BLaER1 treated with 17β-estradiol and CSF1 and Interleukin-3, amounts not matched to agents 10 nM and 100 nM (cell line): ENCODE data around the gene CNKSR2.

Experiments used
- H3K27ac ChIP-seq, 11 experiments: shearing (Covaris generic); formaldehyde crosslinking; 2 replicates each; pipeline ENCODE4 v1.8.1; 2022
- H3K27me3 ChIP-seq, 11 experiments: shearing (Covaris generic); formaldehyde crosslinking; 2 replicates each; pipeline ENCODE4 v1.8.1; 2022
- H3K36me3 ChIP-seq, 11 experiments: shearing (Covaris generic); formaldehyde crosslinking; 2 replicates each; pipeline ENCODE4 v1.8.1; 2022
- H3K4me1 ChIP-seq, 10 experiments: shearing (Covaris generic); formaldehyde crosslinking; 2 replicates each; pipeline ENCODE4 v1.8.1; 2022
- H3K4me2 ChIP-seq, 11 experiments: shearing (Covaris generic); formaldehyde crosslinking; 2 replicates each; pipeline ENCODE4 v1.8.1; 2022
- H3K4me3 ChIP-seq, 10 experiments: shearing (Covaris generic); formaldehyde crosslinking; 2 replicates each; pipeline ENCODE4 v1.8.1; 2022
- H3K9ac ChIP-seq, 11 experiments: shearing (Covaris generic); formaldehyde crosslinking; 2 replicates each; pipeline ENCODE4 v1.8.1; 2022
- H3K9me3 ChIP-seq, 11 experiments: shearing (Covaris generic); formaldehyde crosslinking; replicated peaks in 1 of 11; 2 replicates each; pipeline ENCODE4 v1.8.1; 2022
- H4K20me1 ChIP-seq, 11 experiments: shearing (Covaris generic); formaldehyde crosslinking; 2 replicates each; pipeline ENCODE4 v1.8.1; 2022
- Cebpa-rat ChIP-seq, 11 experiments: shearing (Covaris generic); IDR thresholded peaks; 2 replicates each; pipeline ENCODE4 v1.8.1; 2022

The CNKSR2 gene

DNA sequence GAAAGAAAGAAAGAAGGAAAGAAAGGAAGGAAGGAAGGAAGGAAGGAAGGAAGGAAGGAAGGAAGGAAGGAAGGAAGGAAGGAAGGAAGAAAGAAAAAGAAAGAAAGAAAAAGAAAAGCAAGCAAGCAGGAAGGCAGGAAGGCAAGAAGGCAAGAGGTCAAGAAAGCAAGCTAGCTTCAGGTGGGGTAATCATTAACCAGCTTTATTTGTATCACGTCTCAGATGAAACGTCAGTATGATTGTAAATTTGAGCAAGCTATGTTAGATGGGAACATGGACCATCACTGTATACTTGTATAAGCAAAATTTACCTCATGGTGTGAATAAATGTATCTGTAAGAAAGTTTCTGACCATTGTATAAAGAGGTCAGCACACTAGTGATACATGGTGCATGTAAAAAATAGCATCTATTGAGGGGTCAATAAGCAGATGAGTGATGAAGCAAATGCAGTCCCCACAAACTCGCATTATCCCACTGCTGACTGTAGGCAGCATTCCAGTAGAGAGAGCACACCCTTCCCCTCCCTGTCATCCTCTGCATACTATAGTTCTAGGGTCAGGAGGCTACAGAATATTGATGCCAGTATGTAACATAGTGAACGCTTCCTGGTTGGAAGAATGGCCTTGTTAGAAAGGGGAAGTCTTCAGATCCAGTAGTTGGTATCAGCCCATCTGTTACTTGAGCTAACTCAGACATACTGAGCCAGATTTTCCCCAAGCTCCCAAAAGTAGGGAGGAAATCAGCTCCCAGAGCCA lies 300.4 kb downstream of the CNKSR2 start:
- no peak overlapping the region for H3K4me3 ChIP-seq
- no peaks in the 10 kb centered on the region for H3K27me3 ChIP-seq
- H4K20me1 ChIP-seq: no peaks in the 10 kb centered on the region
- H3K4me2 ChIP-seq: no peak overlapping the region
- no peak for TF ChIP-seq Cebpa-rat (IDR thresholded peaks at IDR 0.05)
- H3K27ac ChIP-seq: no peak overlapping the region
- no peaks in the 10 kb centered on the region for H3K9me3 ChIP-seq
- no peaks in the 10 kb centered on the region for H3K4me1 ChIP-seq
- H3K9ac ChIP-seq: no peak overlapping the region
- H3K36me3 ChIP-seq: no peaks in the 10 kb centered on the region

DNA sequence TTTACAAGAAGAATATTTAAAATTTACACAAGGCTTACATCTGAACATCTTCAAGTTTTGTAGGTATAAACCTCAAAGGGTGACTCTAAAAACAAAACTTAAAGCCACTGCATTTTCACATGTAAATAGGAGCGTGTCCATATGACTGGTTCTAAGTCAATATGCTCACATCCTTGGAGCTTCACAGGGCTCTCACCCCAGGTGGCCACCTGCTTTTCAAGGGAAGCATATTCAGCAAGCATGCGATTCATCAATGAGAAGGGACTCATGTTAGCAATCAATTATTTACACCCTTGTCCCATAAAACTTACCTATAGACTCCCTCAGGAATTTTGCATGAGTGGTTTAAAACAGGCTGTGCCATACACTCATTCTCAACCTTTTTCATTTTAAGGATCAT lies 301.7 kb downstream of the CNKSR2 start:
- Histone ChIP-seq H3K4me1 (no peaks in the 10 kb centered on the region), H3K9ac (no peak overlapping the region), H3K4me3 (no peak overlapping the region), H3K36me3 (no peaks in the 10 kb centered on the region), H4K20me1 (no peaks in the 10 kb centered on the region), H3K4me2 (no peak overlapping the region), H3K9me3 (no peaks in the 10 kb centered on the region), H3K27me3 (no peaks in the 10 kb centered on the region), H3K27ac (no peak overlapping the region)
- no peak for TF ChIP-seq Cebpa-rat (IDR thresholded peaks at IDR 0.05)

DNA sequence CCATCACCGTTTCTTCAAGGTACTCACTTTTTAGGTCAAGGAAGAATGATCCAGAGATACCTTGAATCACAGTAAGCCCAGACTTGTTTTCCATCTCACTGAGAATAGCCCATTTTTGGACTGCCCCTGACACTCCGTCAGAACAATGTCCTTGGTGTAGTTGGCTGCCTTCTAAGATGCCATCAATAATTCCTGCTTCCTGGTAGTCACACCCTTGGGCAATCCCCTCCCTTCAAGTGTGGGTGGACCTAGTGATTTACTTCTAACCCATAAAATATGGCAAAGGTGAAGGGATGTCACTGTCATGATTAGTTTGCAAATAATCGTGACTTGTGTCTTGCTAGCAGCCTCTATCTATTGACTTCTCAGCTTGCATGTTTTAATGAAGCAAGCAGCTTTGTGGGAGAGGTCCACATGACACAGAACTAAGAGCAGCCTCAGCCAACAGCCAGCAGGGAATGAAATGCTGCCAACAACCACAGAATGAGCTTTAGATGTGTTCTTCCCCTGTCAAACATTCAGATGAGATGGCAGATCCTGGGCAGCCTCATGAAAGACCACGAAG lies 303.9 kb downstream of the CNKSR2 start:
- no peaks in the 10 kb centered on the region for H4K20me1 ChIP-seq
- H3K9me3 ChIP-seq: no peaks in the 10 kb centered on the region
- no peak for TF ChIP-seq Cebpa-rat (IDR thresholded peaks at IDR 0.05)
- no peak overlapping the region for H3K4me3 ChIP-seq
- H3K9ac ChIP-seq: no peak overlapping the region
- H3K4me1 ChIP-seq: no peaks in the 10 kb centered on the region
- no peaks in the 10 kb centered on the region for H3K27me3 ChIP-seq
- H3K27ac ChIP-seq: no peak overlapping the region
- H3K36me3 ChIP-seq: no peaks in the 10 kb centered on the region
- no peak overlapping the region for H3K4me2 ChIP-seq

DNA sequence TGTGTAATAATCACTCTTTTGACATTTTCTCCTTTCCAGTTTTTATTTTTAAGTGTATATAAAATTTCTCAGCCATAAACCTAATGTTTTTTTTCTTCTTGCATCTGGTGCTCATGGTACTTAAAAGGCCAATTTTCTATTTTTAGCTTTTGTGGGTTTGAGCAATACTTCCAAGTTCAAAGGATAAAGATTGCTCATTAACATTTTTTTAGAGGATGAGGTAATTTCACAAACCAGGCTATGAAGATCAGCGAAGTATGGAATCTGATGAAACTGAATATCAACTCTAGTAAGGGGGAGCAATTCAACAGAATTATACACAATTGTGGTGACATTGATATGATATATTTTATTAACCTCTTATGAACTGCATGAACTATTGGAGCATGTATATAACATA lies 309.7 kb downstream of the CNKSR2 start:
- peaks cover 0 to 9% (median 0%) of the 10 kb centered on the region in 11 experiments; a peak in 2 of 22 replicates for H3K9me3 ChIP-seq
- no peak for TF ChIP-seq Cebpa-rat (IDR thresholded peaks at IDR 0.05)
- H3K4me1 ChIP-seq: peaks cover 0 to 12% (median 9%) of the 10 kb centered on the region in 10 experiments; a peak in 9 of 20 replicates
- peak overlapping the region in 4 of 11 experiments; percentile 51 to 75 (median 54); a peak in 6 of 22 replicates for H3K27ac ChIP-seq
- H3K27me3 ChIP-seq: no peaks in the 10 kb centered on the region
- no peak overlapping the region; a peak in 1 of 22 replicates for H3K9ac ChIP-seq
- H3K36me3 ChIP-seq: no peaks in the 10 kb centered on the region
- H3K4me2 ChIP-seq: peak overlapping the region in 9 of 11 experiments; percentile 1 to 56 (median 24); a peak in 11 of 22 replicates
- no peaks in the 10 kb centered on the region for H4K20me1 ChIP-seq
- H3K4me3 ChIP-seq: no peak overlapping the region

DNA sequence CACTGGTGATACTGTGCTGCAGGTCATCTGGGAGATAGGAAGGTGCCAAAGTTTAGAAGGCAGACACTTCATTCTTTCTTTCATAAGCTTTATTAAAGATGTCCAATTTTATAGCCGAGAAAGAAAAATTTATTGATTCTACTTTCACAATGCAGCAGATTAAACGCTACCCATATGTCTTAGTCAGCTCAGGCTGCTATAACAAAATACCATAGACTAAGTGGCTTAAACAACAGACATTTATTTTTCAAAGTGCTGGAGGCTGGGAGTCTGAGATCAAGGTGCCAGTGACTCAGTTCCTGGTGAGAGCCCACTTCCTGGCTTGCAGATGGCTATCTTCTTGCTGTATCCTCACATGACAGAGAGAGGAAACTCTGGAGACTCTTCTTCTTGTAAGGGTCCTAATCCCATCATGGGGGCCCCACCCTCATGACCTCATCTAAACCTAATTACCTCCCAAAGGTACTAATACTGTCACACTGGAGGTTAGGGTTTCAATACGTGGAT lies 317.3 kb downstream of the CNKSR2 start:
- Histone ChIP-seq H3K36me3 (no peaks in the 10 kb centered on the region), H3K27ac (peak overlapping the region in 9 of 11 experiments; percentile 8 to 53 (median 41); a peak in 12 of 22 replicates), H3K9me3 (peaks cover 0 to 5% (median 0%) of the 10 kb centered on the region in 11 experiments; a peak in 3 of 22 replicates), H3K4me2 (peak overlapping the region; percentile 36 to 60 (median 50)), H4K20me1 (no peaks in the 10 kb centered on the region), H3K9ac (no peak overlapping the region), H3K4me3 (no peak overlapping the region), H3K27me3 (no peaks in the 10 kb centered on the region), H3K4me1 (peaks cover 13 to 31% (median 21%) of the 10 kb centered on the region in 10 experiments)
- TF ChIP-seq Cebpa-rat (IDR thresholded peaks at IDR 0.05): no peak

DNA sequence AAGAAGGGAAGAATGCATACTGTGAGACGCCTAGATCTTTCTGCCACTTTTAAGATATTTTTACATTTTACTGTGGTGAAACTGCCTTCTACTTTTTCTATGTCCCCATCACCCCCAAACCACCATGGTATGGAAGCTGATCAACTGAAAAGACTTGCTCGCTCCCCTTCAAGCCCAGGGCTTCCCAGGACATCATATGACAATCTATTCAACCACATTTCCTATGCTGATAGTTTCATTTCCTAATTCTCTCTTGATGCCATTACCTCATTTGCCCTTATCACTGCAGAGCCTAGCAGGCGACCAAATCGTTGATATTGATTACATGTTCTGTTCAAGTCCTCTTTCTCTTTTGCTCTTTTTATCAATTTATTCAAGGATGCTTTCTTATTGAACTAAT lies 324.1 kb downstream of the CNKSR2 start:
- H3K4me2 ChIP-seq: peak overlapping the region; percentile 55 to 88 (median 67)
- H4K20me1 ChIP-seq: no peaks in the 10 kb centered on the region
- no peaks in the 10 kb centered on the region for H3K36me3 ChIP-seq
- peak overlapping the region; percentile 10 to 64 (median 60); a peak in 19 of 22 replicates for H3K27ac ChIP-seq
- no peak overlapping the region for H3K4me3 ChIP-seq
- TF ChIP-seq Cebpa-rat (IDR thresholded peaks at IDR 0.05): no peak
- peaks cover 27 to 53% (median 36%) of the 10 kb centered on the region in 10 experiments for H3K4me1 ChIP-seq
- H3K9ac ChIP-seq: no peak overlapping the region
- H3K9me3 ChIP-seq: peaks cover 0 to 4% (median 0%) of the 10 kb centered on the region in 11 experiments; a peak in 1 of 22 replicates
- H3K27me3 ChIP-seq: no peaks in the 10 kb centered on the region; a peak in 1 of 22 replicates

DNA sequence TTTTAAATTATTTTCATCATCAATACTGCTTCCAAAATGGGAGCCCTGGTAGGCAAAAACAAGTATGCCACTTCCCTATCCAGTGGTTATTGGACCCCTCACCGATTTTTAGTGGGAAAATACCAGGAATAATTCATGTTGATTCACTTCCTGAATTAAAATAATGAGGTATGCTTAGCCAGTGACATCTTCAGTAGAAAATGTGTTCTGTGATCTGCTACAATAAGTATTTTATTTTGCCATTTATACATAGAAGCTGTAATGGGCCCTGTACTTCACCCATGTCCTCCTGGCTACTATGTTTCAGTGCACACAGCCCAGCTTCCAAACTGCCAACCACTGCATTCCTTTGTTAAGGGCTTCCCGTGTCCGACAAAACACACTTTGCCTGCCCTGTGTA lies 324.9 kb downstream of the CNKSR2 start:
- Histone ChIP-seq H3K4me3 (no peak overlapping the region), H3K9ac (no peak overlapping the region), H3K27me3 (no peaks in the 10 kb centered on the region; a peak in 1 of 22 replicates), H3K36me3 (no peaks in the 10 kb centered on the region), H3K4me1 (peaks cover 24 to 48% (median 35%) of the 10 kb centered on the region in 10 experiments), H4K20me1 (no peaks in the 10 kb centered on the region), H3K9me3 (peaks cover 0 to 4% (median 0%) of the 10 kb centered on the region in 11 experiments; a peak in 1 of 22 replicates), H3K4me2 (peak overlapping the region; percentile 16 to 88 (median 65); a peak in 14 of 22 replicates), H3K27ac (peak overlapping the region in 4 of 11 experiments; percentile 6 to 24 (median 10); a peak in 2 of 22 replicates)
- TF ChIP-seq Cebpa-rat (IDR thresholded peaks at IDR 0.05): no peak

DNA sequence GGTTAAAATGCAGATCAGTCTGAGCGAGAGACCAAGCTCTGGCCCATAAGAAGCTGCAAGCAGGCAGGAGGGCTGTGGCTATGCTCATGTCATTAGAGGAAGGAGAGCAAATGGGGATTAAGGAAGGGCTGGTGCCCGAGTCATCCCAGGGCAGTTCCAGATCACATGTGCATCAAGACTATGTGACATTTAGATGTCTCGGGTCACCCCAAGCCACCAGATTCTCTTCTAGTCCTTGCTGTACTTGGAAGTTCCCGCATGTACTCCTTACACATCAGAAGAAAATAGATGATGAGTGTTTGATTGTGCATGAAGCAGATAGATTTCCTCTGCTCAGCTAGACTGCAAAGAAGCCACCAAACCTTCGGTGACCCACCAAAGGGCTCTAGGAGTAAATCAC lies 326.1 kb downstream of the CNKSR2 start:
- Histone ChIP-seq H4K20me1 (no peaks in the 10 kb centered on the region), H3K36me3 (no peaks in the 10 kb centered on the region), H3K4me2 (peak overlapping the region in 7 of 11 experiments; percentile 3 to 72 (median 22); a peak in 10 of 22 replicates), H3K27ac (no peak overlapping the region), H3K4me1 (peaks cover 24 to 48% (median 35%) of the 10 kb centered on the region in 10 experiments), H3K4me3 (no peak overlapping the region), H3K9ac (no peak overlapping the region), H3K27me3 (no peaks in the 10 kb centered on the region; a peak in 1 of 22 replicates), H3K9me3 (peaks cover 0 to 4% (median 0%) of the 10 kb centered on the region in 11 experiments; a peak in 1 of 22 replicates)
- TF ChIP-seq Cebpa-rat (IDR thresholded peaks at IDR 0.05): no peak

DNA sequence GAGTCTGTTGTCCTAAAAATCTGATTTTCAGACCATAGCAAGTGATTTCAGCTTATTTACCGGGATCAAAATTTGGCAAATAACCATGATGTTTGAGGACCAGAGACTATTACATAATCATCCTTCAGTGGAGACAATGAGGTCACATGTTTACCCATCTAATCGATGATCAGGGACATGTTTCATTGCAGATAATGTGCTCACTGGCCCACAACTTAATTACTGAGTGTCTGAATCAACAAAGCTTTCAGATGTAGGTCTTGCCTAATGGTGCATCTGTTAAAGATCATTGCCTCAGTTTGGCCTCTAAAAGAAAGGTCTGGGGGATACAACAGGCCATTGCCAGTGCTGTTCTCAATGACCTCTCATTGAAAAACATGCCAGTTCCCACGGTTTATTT lies 326.7 kb downstream of the CNKSR2 start:
- Histone ChIP-seq H3K27ac (no peak overlapping the region), H3K4me2 (peak overlapping the region in 2 of 11 experiments; percentile 70 to 72; a peak in 8 of 22 replicates), H3K36me3 (no peaks in the 10 kb centered on the region), H3K27me3 (no peaks in the 10 kb centered on the region; a peak in 1 of 22 replicates), H4K20me1 (no peaks in the 10 kb centered on the region), H3K4me1 (peaks cover 24 to 48% (median 35%) of the 10 kb centered on the region in 10 experiments), H3K9me3 (peaks cover 0 to 4% (median 0%) of the 10 kb centered on the region in 11 experiments; a peak in 1 of 22 replicates), H3K4me3 (no peak overlapping the region), H3K9ac (no peak overlapping the region)
- TF ChIP-seq Cebpa-rat (IDR thresholded peaks at IDR 0.05): no peak
